ENCODE results near the gene ADAM11. TPM values are rescaled to one million over a fixed set of nuclear protein-coding genes. Genes with fewer than 3 reads are reported as not detected.

ADAM11 gene
- total RNA-seq, 2 experiments from 2014 or later = 0.10 to 0.21 TPM

- POLR2A ChIA-PET = no interaction called here
- CTCF ChIA-PET = interaction anchor here (1.4 kb wide), 1 partner anchor 342 kb away, joined by 3 read pairs; no protein-coding TSS in a partner anchor
Observed at GRCh38 chr17:44757045-44757917, 1.5 kb upstream of the ADAM11 start.

- ChIA-PET POLR2A (no interaction called here), CTCF (interaction anchor here (1.4 kb wide), 1 partner anchor 341 kb away, joined by 3 read pairs; no protein-coding TSS in a partner anchor)
Observed at GRCh38 chr17:44757918-44758413, 822 bp upstream of the ADAM11 start.

- POLR2A ChIA-PET = no interaction called here
- CTCF ChIA-PET = interaction anchor here (0.9 to 1.2 kb wide), 3 partner anchors 16 to 122 kb away, joined by 3 to 4 read pairs (median 3); no protein-coding TSS in a partner anchor
Observed at GRCh38 chr17:44759086-44759915, 513 bp downstream of the ADAM11 start.

GRCh38 chr17:44759916-44760243 lies 1.1 kb downstream of the ADAM11 start:
- ChIA-PET CTCF (interaction anchor here (0.9 to 1.2 kb wide), 3 partner anchors 15 to 122 kb away, joined by 3 to 4 read pairs (median 3); no protein-coding TSS in a partner anchor), POLR2A (no interaction called here)

- POLR2A ChIA-PET = no interaction called here
- CTCF ChIA-PET = interaction anchor here (0.9 kb wide), 1 partner anchor 14 kb away, joined by 3 read pairs; no protein-coding TSS in a partner anchor
Observed at GRCh38 chr17:44760474-44761308, 1.9 kb downstream of the ADAM11 start.

- ChIA-PET POLR2A (no interaction called here), CTCF (interaction anchor here (0.9 kb wide), 1 partner anchor 13 kb away, joined by 3 read pairs; no protein-coding TSS in a partner anchor)
Observed at GRCh38 chr17:44761932-44762810, 3.4 kb downstream of the ADAM11 start.

GRCh38 chr17:44763170-44763569 lies 4.4 kb downstream of the ADAM11 start:
- CTCF ChIA-PET = interaction anchor here (0.6 to 0.9 kb wide), 3 partner anchors 12 to 392 kb away, joined by 3 to 6 read pairs (median 3); no protein-coding TSS in a partner anchor

GRCh38 chr17:44765965-44766364 lies 7.2 kb downstream of the ADAM11 start:
- ChIA-PET POLR2A (no interaction called here), CTCF (no interaction called here)

More at GRCh38 chr17:44763170-44763569, 4.4 kb downstream of the ADAM11 start:
- POLR2A ChIA-PET = no interaction called here

GRCh38 chr17:44766409-44767038 lies 7.7 kb downstream of the ADAM11 start:
- ChIA-PET CTCF (interaction anchor here (0.7 kb wide), 1 partner anchor 838 kb away, joined by 4 read pairs; no protein-coding TSS in a partner anchor), POLR2A (no interaction called here)

- ChIA-PET POLR2A (no interaction called here), CTCF (no interaction called here)
Observed at GRCh38 chr17:44767493-44767892, 8.7 kb downstream of the ADAM11 start.

- POLR2A ChIA-PET = no interaction called here
- CTCF ChIA-PET = no interaction called here
Observed at GRCh38 chr17:44768505-44769142, 9.8 kb downstream of the ADAM11 start.

- ChIA-PET CTCF (interaction anchor here (0.7 kb wide), 3 partner anchors 97 to 425 kb away, joined by 3 read pairs; no protein-coding TSS in a partner anchor), POLR2A (no interaction called here)
Observed at GRCh38 chr17:44769230-44769629, 10.4 kb downstream of the ADAM11 start.

GRCh38 chr17:44769647-44770084 lies 10.9 kb downstream of the ADAM11 start:
- POLR2A ChIA-PET = no interaction called here
- CTCF ChIA-PET = interaction anchor here (0.7 kb wide), 3 partner anchors 97 to 425 kb away, joined by 3 read pairs; no protein-coding TSS in a partner anchor

GRCh38 chr17:44770166-44770925 lies 11.6 kb downstream of the ADAM11 start:
- POLR2A ChIA-PET = no interaction called here
- CTCF ChIA-PET = interaction anchor here (0.7 to 1.3 kb wide), 3 partner anchors 96 to 426 kb away, joined by 3 read pairs; no protein-coding TSS in a partner anchor

- POLR2A ChIA-PET = interaction anchor here (0.6 kb wide), 1 partner anchor 84 kb away, joined by 12 read pairs; no protein-coding TSS in a partner anchor
- CTCF ChIA-PET = interaction anchor here (0.9 to 1.5 kb wide), 2 partner anchors 59 to 92 kb away, joined by 3 to 4 read pairs; no protein-coding TSS in a partner anchor
Observed at GRCh38 chr17:44772308-44773045, 13.7 kb downstream of the ADAM11 start.

Measured in activated CD8-positive, alpha-beta memory T cell treated with anti-CD3 and anti-CD28 coated beads for 36 hours (primary cell).